Tibial artery (tissue), 4 donors: ENCODE results near the gene GRB10.
"Not testable (repeated sequence)": the region's sequence is repeated elsewhere in the genome, so short reads cannot be mapped to it uniquely, and the experiment has no call there.

Experiments used
- DNase-seq, 2 donors: peaks; one replicate each; pipeline ENCODE4 v3.0.0-alpha.2; 2019
- H3K27ac ChIP-seq, 2 donors: fragments of 200-600 bp; sonication (generic) in 1 of 2; 1 replicate in 1 of 2; 2 replicates in 1 of 2; pipeline ENCODE4 v1.5.1; 2018 to 2019; ENCODE audit warnings: mild to moderate bottlenecking in 1 of 2
- H3K27me3 ChIP-seq, 2 donors: fragments of 200-600 bp; sonication (generic) in 1 of 2; one replicate each; pipeline versions ENCODE4 v1.5.1 to v1.6.0; 2016 to 2019
- H3K36me3 ChIP-seq, 3 donors: fragments of 200-600 bp; sonication (generic) in 2 of 3; one replicate each; pipeline ENCODE4 v1.5.1; 2016 to 2019; ENCODE audit warnings: mild to moderate bottlenecking in 2 of 3
- H3K4me1 ChIP-seq, 4 donors: fragments of 200-600 bp; sonication (generic) in 2 of 4; 1 replicate in 3 of 4; 2 replicates in 1 of 4; pipeline ENCODE4 v1.5.1; 2016 to 2019
- H3K4me3 ChIP-seq, 2 donors: fragments of 200-600 bp; sonication (generic) in 1 of 2; 1 replicate in 1 of 2; 2 replicates in 1 of 2; pipeline ENCODE4 v1.5.1; 2018 to 2019; ENCODE audit warnings: mild to moderate bottlenecking in 2 of 2
- H3K9me3 ChIP-seq, 3 donors: fragments of 200-600 bp; sonication (generic) in 1 of 3; one replicate each; pipeline ENCODE4 v1.5.1; 2016 to 2019
- CTCF ChIP-seq, 2 experiments: fragments of 200-600 bp in 1 of 2; fragments of 450-650 bp in 1 of 2; IDR thresholded peaks; one replicate each; pipeline ENCODE4 v1.5.1; 2017 to 2019; ENCODE audit warnings: antibody characterized with exemption in 2 of 2, mild to moderate bottlenecking in 1 of 2, moderate library complexity in 1 of 2
- intact Hi-C: fragments of 100-400 bp; cut with DNase I; formaldehyde crosslinking; loops from one replicate; pipeline ENCODE4 v1.15.0; 2023; ENCODE audit warnings: low total_unique reads

Gene GRB10

GRCh38 chr7:50589364-50589763 lies 193.3 kb downstream of the GRB10 start:
- H3K9me3 ChIP-seq = no peaks in the 10 kb centered on the region
- H3K4me3 ChIP-seq = no peak overlapping the region

GRCh38 chr7:50588937-50589336 lies 193.8 kb downstream of the GRB10 start:
- intact Hi-C loops = no loop called here
- no peak overlapping the region for H3K4me3 ChIP-seq
- H3K9me3 ChIP-seq = peaks cover 0 to 2% (median 0%) of the 10 kb centered on the region in 3 donors
- DNase-seq = no peak
- H3K27me3 ChIP-seq = no peaks in the 10 kb centered on the region
- TF ChIP-seq CTCF (IDR thresholded peaks at IDR 0.05) = no peak
- H3K4me1 ChIP-seq = no peaks in the 10 kb centered on the region
- H3K36me3 ChIP-seq = peaks cover 26 to 29% (median 27%) of the 10 kb centered on the region in 3 donors
- no peak overlapping the region for H3K27ac ChIP-seq

More at GRCh38 chr7:50589364-50589763, 193.3 kb downstream of the GRB10 start:
- H3K36me3 ChIP-seq = peaks cover 31 to 33% (median 31%) of the 10 kb centered on the region in 3 donors
- no peak overlapping the region for H3K27ac ChIP-seq
- H3K4me1 ChIP-seq = no peaks in the 10 kb centered on the region
- intact Hi-C loops = no loop called here
- H3K27me3 ChIP-seq = no peaks in the 10 kb centered on the region
- DNase-seq = no peak
- no peak for TF ChIP-seq CTCF (IDR thresholded peaks at IDR 0.05)

GRCh38 chr7:50587737-50588136 lies 195.0 kb downstream of the GRB10 start:
- no peak for DNase-seq
- Histone ChIP-seq H3K4me1 (no peaks in the 10 kb centered on the region), H3K4me3 (no peak overlapping the region), H3K9me3 (peaks cover 0 to 13% (median 0%) of the 10 kb centered on the region in 3 donors), H3K27ac (no peak overlapping the region), H3K27me3 (no peaks in the 10 kb centered on the region), H3K36me3 (peaks cover 16 to 17% (median 16%) of the 10 kb centered on the region in 3 donors)
- intact Hi-C loops = no loop called here
- no peak for TF ChIP-seq CTCF (IDR thresholded peaks at IDR 0.05)

- no peak for TF ChIP-seq CTCF (IDR thresholded peaks at IDR 0.05)
- intact Hi-C loops = no loop called here
- no peak for DNase-seq
Measured at GRCh38 chr7:50584793-50585408, 197.8 kb downstream of the GRB10 start.

GRCh38 chr7:50584386-50584785 lies 198.3 kb downstream of the GRB10 start:
- H3K4me1 ChIP-seq = no peaks in the 10 kb centered on the region
- no peak overlapping the region for H3K27ac ChIP-seq
- peaks cover 0 to 13% (median 0%) of the 10 kb centered on the region in 3 donors for H3K9me3 ChIP-seq
- no peak overlapping the region for H3K4me3 ChIP-seq
- no peak for TF ChIP-seq CTCF (IDR thresholded peaks at IDR 0.05)
- no peaks in the 10 kb centered on the region for H3K36me3 ChIP-seq
- DNase-seq = no peak
- no peaks in the 10 kb centered on the region for H3K27me3 ChIP-seq
- intact Hi-C loops = no loop called here

More at GRCh38 chr7:50584793-50585408, 197.8 kb downstream of the GRB10 start:
- peaks cover 0 to 13% (median 0%) of the 10 kb centered on the region in 3 donors for H3K9me3 ChIP-seq
- H3K4me1 ChIP-seq = no peaks in the 10 kb centered on the region
- no peaks in the 10 kb centered on the region for H3K27me3 ChIP-seq
- no peak overlapping the region for H3K27ac ChIP-seq
- no peak overlapping the region for H3K4me3 ChIP-seq
- no peaks in the 10 kb centered on the region for H3K36me3 ChIP-seq

- H3K4me3 ChIP-seq, H3K27me3 ChIP-seq, intact Hi-C loops, H3K36me3 ChIP-seq, H3K27ac ChIP-seq, DNase-seq, H3K4me1 ChIP-seq: not testable (repeated sequence)
- peaks cover 0 to 13% (median 0%) of the 10 kb centered on the region in 3 donors for H3K9me3 ChIP-seq
Measured at GRCh38 chr7:50583295-50583694, 199.4 kb downstream of the GRB10 start.

GRCh38 chr7:50582271-50582670 lies 200.4 kb downstream of the GRB10 start:
- H3K27me3 ChIP-seq, H3K36me3 ChIP-seq, H3K27ac ChIP-seq, intact Hi-C loops, H3K4me3 ChIP-seq, H3K4me1 ChIP-seq, DNase-seq: not testable (repeated sequence)
- H3K9me3 ChIP-seq = peaks cover 0 to 13% (median 0%) of the 10 kb centered on the region in 3 donors

- H3K4me1 ChIP-seq, H3K4me3 ChIP-seq, H3K36me3 ChIP-seq, intact Hi-C loops, DNase-seq, H3K27ac ChIP-seq, H3K27me3 ChIP-seq: not testable (repeated sequence)
- H3K9me3 ChIP-seq = peaks cover 0 to 13% (median 0%) of the 10 kb centered on the region in 3 donors
Measured at GRCh38 chr7:50580666-50581065, 202.0 kb downstream of the GRB10 start.
